Stimulated activated CD8-positive, alpha-beta memory T cell treated with anti-CD3 and anti-CD28 coated beads, Interleukin-12 subunit alpha, Interleukin-12 subunit beta, amount 100 ng/mL, for 1 hour (primary cell): ENCODE results near the gene COQ6.
A peak's percentile ranks its signal among the peaks of the same experiment; 100 is the strongest.
"Not testable (repeated sequence)": the region's sequence is repeated elsewhere in the genome, so short reads cannot be mapped to it uniquely, and the experiment has no call there.

ENCODE experiments used
- DNase-seq: peaks from one replicate; pipeline ENCODE4 v3.0.0-alpha.2; 2020; ENCODE audit warnings: low read depth

Gene COQ6

GRCh38 chr14:73949752-73950734 lies at the start of gene COQ6, which contains the start of gene FAM161B:
COQ6 (plus strand) TSS chr14:73950302; CDS start chr14:73950333, 31 bp downstream.
FAM161B (minus strand) TSS chr14:73950094; CDS start chr14:73950026, 68 bp downstream.
- DNase-seq, result peak; percentile 80

GRCh38 chr14:73903028-73903427 lies 47.1 kb upstream of the COQ6 start:
- DNase-seq, result no peak

GRCh38 chr14:73909681-73910080 lies 40.4 kb upstream of the COQ6 start:
- no peak for DNase-seq

GRCh38 chr14:73913256-73913655 lies 36.8 kb upstream of the COQ6 start:
- no peak for DNase-seq

- no peak for DNase-seq
These were observed 33.8 kb upstream of the COQ6 start for GRCh38 chr14:73916324-73916723.

- not testable (repeated sequence) for DNase-seq
These were observed 30.6 kb upstream of the COQ6 start for GRCh38 chr14:73919457-73919856.

GRCh38 chr14:73924337-73924736 lies 25.8 kb upstream of the COQ6 start:
- DNase-seq, result no peak

GRCh38 chr14:73935666-73936065 lies 14.4 kb upstream of the COQ6 start:
- DNase-seq, result no peak

GRCh38 chr14:73936548-73936947 lies 13.6 kb upstream of the COQ6 start:
- no peak for DNase-seq

GRCh38 chr14:73937012-73937411 lies 13.1 kb upstream of the COQ6 start:
- DNase-seq, result no peak

- no peak for DNase-seq
These were observed 7.9 kb upstream of the COQ6 start for GRCh38 chr14:73942180-73942579.

GRCh38 chr14:73943083-73943482 lies 7.0 kb upstream of the COQ6 start:
- no peak for DNase-seq

- DNase-seq, result no peak
These were observed 5.5 kb upstream of the COQ6 start for GRCh38 chr14:73944432-73945158.

- DNase-seq, result no peak
These were observed 4.9 kb upstream of the COQ6 start for GRCh38 chr14:73945159-73945670.

GRCh38 chr14:73953731-73954130 lies 3.6 kb downstream of the COQ6 start:
- DNase-seq, result no peak

- DNase-seq, result no peak
These were observed 5.6 kb downstream of the COQ6 start for GRCh38 chr14:73955674-73956073.

GRCh38 chr14:73958591-73958990 lies 8.5 kb downstream of the COQ6 start:
- DNase-seq, result no peak

GRCh38 chr14:73961192-73961591 lies 11.1 kb downstream of the COQ6 start:
- no peak for DNase-seq

GRCh38 chr14:73965216-73965615 lies 15.1 kb downstream of the COQ6 start:
- no peak for DNase-seq

- DNase-seq, result no peak
These were observed 18.8 kb downstream of the COQ6 start for GRCh38 chr14:73968885-73969284.

- DNase-seq, result no peak
These were observed 23.4 kb downstream of the COQ6 start for GRCh38 chr14:73973497-73973896.

- no peak for DNase-seq
These were observed 26.0 kb downstream of the COQ6 start for GRCh38 chr14:73976125-73976524.

- DNase-seq, result no peak
These were observed 27.8 kb downstream of the COQ6 start for GRCh38 chr14:73977896-73978295.
